ENCODE data around the gene PCDH7. TPM values are rescaled to one million over a fixed set of nuclear protein-coding genes. Genes with fewer than 3 reads are reported as not detected.

The PCDH7 gene
- total and polyA plus RNA-seq, 7 donors, result 0.60 to 221 (median 156) TPM

DNA sequence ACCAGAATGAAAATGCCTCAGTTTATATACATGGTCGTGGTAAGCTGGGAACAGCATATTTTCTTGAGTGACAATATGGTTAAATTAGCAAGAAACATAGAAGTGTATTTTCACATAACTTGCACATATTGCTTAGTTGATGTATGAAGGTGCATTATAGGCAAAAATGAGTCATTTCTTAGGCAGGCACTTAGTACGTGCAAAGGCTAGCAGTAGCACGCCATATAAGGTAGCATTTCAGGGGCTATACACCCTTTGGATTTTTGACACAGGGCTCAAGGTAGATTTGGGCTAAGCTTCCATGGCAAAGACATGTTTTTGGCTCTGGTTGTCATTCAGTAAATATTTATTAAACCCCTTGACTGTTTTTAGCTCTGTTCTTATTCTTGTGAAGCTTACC, 33.1 kb downstream of the PCDH7 start:
- no peak overlapping the region for H3K4me3 ChIP-seq
- intact Hi-C loops (cut with DNase I), result loop anchor here (10.0 kb wide), 1 partner anchor 111 kb away; no protein-coding TSS in a partner anchor
- DNase-seq, result no peak
- peaks cover 0 to 46% (median 34%) of the 10 kb centered on the region in 4 donors for H3K4me1 ChIP-seq
- TF ChIP-seq EP300 (IDR thresholded peaks at IDR 0.05) (no peak), POLR2AphosphoS5 (IDR thresholded peaks at IDR 0.05) (peak in 1 of 4 donors; percentile 15), POLR2A (IDR thresholded peaks at IDR 0.05) (no peak)
- TF ChIP-seq, protein P1, sequence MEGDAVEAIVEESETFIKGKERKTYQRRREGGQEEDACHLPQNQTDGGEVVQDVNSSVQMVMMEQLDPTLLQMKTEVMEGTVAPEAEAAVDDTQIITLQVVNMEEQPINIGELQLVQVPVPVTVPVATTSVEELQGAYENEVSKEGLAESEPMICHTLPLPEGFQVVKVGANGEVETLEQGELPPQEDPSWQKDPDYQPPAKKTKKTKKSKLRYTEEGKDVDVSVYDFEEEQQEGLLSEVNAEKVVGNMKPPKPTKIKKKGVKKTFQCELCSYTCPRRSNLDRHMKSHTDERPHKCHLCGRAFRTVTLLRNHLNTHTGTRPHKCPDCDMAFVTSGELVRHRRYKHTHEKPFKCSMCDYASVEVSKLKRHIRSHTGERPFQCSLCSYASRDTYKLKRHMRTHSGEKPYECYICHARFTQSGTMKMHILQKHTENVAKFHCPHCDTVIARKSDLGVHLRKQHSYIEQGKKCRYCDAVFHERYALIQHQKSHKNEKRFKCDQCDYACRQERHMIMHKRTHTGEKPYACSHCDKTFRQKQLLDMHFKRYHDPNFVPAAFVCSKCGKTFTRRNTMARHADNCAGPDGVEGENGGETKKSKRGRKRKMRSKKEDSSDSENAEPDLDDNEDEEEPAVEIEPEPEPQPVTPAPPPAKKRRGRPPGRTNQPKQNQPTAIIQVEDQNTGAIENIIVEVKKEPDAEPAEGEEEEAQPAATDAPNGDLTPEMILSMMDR (IDR thresholded peaks at IDR 0.05), result no peak
- 74 to 79% methylated on average over 3 of the region's 3 CpGs for WGBS, 2 donors
- peak overlapping the region; percentile 51 to 71 (median 60) for H3K27ac ChIP-seq
- no peaks in the 10 kb centered on the region for H3K27me3 ChIP-seq
- H3K9me3 ChIP-seq, result no peaks in the 10 kb centered on the region
- no peaks in the 10 kb centered on the region for H3K36me3 ChIP-seq

DNA sequence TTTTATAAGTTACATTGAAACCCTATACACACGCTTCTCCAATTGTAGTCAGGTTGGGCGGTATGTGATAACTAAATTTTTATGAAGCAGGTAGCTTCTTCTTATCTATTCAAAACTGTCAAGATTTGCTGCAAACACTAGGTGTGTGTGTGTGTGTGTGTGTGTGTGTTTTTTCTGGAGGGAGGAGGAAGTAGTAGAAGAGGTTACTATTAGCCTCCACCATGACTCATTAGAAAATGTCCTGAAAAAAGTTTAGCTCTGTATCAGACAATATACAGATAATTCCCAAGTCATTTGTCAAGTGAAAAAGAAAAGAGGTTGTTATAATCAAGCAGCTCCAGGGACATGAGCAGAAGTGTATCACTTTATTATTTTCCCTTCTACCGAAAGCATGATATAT, 33.9 kb downstream of the PCDH7 start:
- intact Hi-C loops (cut with DNase I), result loop anchor here (10.0 kb wide), 1 partner anchor 111 kb away; no protein-coding TSS in a partner anchor
- H3K36me3 ChIP-seq, result no peaks in the 10 kb centered on the region
- DNase-seq, result no peak
- peak overlapping the region; percentile 51 to 71 (median 60) for H3K27ac ChIP-seq
- TF ChIP-seq EP300 (IDR thresholded peaks at IDR 0.05) (no peak), POLR2AphosphoS5 (IDR thresholded peaks at IDR 0.05) (no peak)
- H3K9me3 ChIP-seq, result no peaks in the 10 kb centered on the region
- no peaks in the 10 kb centered on the region for H3K27me3 ChIP-seq
- WGBS, 2 donors, result 93 to 94% methylated on average over 3 of the region's 3 CpGs
- H3K4me3 ChIP-seq, result no peak overlapping the region
- peaks cover 0 to 46% (median 34%) of the 10 kb centered on the region in 4 donors for H3K4me1 ChIP-seq

DNA sequence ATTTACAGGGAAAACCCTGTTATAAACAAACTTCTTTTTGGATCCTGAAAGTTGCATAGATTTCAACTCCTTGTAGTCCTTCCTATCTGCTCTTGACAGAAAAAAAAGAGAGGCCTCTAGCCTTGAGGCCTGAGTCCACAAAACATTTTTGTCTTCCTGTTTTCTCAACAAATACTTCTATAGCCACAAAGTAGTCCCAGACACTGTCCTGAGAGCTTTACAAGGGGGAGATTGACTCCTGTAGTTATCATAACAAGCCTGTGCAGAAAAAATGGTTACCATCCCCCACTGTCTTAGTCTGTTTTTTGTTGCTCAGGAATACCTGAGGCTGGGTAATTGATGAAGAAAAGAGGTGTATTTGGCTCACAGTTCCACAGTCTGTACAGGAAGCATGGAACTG, 35.2 kb downstream of the PCDH7 start:
- TF ChIP-seq, protein P1 (IDR thresholded peaks at IDR 0.05), result no peak
- TF ChIP-seq EP300 (IDR thresholded peaks at IDR 0.05) (no peak), POLR2A (IDR thresholded peaks at IDR 0.05) (no peak), POLR2AphosphoS5 (IDR thresholded peaks at IDR 0.05) (no peak)
- intact Hi-C loops (cut with DNase I), result loop anchor here (10.0 kb wide), 1 partner anchor 109 kb away; no protein-coding TSS in a partner anchor
- no peaks in the 10 kb centered on the region for H3K9me3 ChIP-seq
- no peaks in the 10 kb centered on the region for H3K36me3 ChIP-seq
- no peak overlapping the region for H3K4me3 ChIP-seq
- no peaks in the 10 kb centered on the region for H3K27me3 ChIP-seq
- peak overlapping the region; percentile 15 to 71 (median 42) for H3K27ac ChIP-seq
- peaks cover 0 to 46% (median 34%) of the 10 kb centered on the region in 4 donors for H3K4me1 ChIP-seq
- no peak for DNase-seq

DNA sequence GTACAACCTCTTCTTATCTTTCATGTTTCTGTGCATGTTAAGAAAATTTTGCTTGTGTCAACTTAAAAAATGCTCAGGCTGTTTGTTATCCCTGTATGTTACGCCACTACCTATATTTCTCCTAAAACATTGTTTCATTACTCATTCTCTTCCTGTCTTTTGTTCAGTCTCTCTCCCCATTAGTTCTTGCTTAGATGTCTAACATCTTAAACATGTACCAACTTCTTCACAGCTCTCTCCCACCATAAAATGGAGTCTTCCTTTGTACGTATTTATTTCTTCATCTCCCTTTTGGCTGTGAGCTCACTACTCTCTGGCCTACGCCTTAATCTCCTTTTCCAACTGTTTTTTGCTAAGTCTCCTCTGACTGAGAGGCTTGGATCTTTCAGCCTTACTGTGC, 36.4 kb downstream of the PCDH7 start:
- Histone ChIP-seq H3K36me3 (no peaks in the 10 kb centered on the region), H3K27me3 (no peaks in the 10 kb centered on the region), H3K4me3 (no peak overlapping the region), H3K4me1 (peaks cover 0 to 51% (median 34%) of the 10 kb centered on the region in 4 donors), H3K9me3 (no peaks in the 10 kb centered on the region), H3K27ac (peak overlapping the region in 2 of 4 donors; percentile 2 to 5)
- DNase-seq, result no peak
- 94 to 96% methylated on average over 3 of the region's 3 CpGs for WGBS, 2 donors
- intact Hi-C loops (cut with DNase I), result loop anchor here (10.0 kb wide), 1 partner anchor 108 kb away; no protein-coding TSS in a partner anchor
- no peak for TF ChIP-seq POLR2A (IDR thresholded peaks at IDR 0.05)

DNA sequence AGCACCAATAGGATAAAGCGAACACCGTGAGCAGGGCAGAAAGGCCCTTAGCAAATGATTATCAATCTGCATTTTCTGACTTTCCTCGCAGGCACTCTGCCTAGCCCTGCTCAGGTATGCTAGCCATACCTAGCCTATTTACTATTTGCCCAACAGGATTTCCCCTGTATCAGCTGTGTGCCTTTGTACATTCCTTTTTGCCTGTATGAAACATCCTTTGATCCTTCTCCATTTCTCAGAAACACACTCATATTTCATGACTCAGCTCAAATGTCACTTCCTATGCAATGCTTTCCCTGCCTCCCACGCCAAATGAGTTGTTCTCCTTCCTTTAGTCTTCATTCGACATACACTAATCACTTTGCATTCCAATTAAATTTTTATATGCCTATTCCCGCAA, 37.2 kb downstream of the PCDH7 start:
- peaks cover 0 to 59% (median 34%) of the 10 kb centered on the region in 4 donors for H3K4me1 ChIP-seq
- 66 to 87% methylated on average over 6 of the region's 6 CpGs for WGBS, 2 donors
- no peak overlapping the region for H3K4me3 ChIP-seq
- no peak for DNase-seq
- H3K9me3 ChIP-seq, result no peaks in the 10 kb centered on the region
- intact Hi-C loops (cut with DNase I), result loop anchor here (10.0 kb wide), 1 partner anchor 107 kb away; no protein-coding TSS in a partner anchor
- H3K36me3 ChIP-seq, result no peaks in the 10 kb centered on the region
- no peak for TF ChIP-seq EP300 (IDR thresholded peaks at IDR 0.05)
- TF ChIP-seq POLR2AphosphoS5 (IDR thresholded peaks at IDR 0.05), result no peak
- no peak for TF ChIP-seq POLR2A (IDR thresholded peaks at IDR 0.05)
- H3K27ac ChIP-seq, result peak overlapping the region in 2 of 4 donors; percentile 2 to 10
- no peaks in the 10 kb centered on the region for H3K27me3 ChIP-seq

DNA sequence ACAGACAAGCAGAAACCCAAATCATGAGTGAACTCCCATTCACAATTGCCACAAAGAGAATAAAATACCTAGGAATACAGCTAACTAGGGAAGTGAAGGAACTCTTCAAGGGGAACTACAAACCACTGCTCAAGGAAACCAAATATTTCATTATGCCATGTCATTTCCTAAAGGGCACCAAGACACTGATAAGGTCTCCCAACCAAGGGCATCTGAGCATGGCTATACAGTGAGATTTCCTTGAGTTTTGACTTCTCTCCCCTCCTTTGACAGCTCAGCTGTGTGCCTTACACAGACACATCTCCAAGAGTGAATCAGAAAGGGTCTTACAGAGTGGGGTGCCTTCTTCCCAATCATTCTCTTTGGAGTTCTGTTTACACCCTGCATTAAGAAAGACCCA, 40.4 kb downstream of the PCDH7 start:
- no peak overlapping the region for H3K27ac ChIP-seq

More for the DNA sequence above, 40.4 kb downstream of the PCDH7 start:
- no peaks in the 10 kb centered on the region for H3K9me3 ChIP-seq
- H3K27me3 ChIP-seq, result no peaks in the 10 kb centered on the region
- H3K36me3 ChIP-seq, result no peaks in the 10 kb centered on the region
- TF ChIP-seq EP300 (IDR thresholded peaks at IDR 0.05), result no peak
- no peak for TF ChIP-seq POLR2AphosphoS5 (IDR thresholded peaks at IDR 0.05)
- TF ChIP-seq POLR2A (IDR thresholded peaks at IDR 0.05), result no peak
- TF ChIP-seq, protein P1 (IDR thresholded peaks at IDR 0.05), result no peak
- no peak overlapping the region for H3K4me3 ChIP-seq
- intact Hi-C loops (cut with DNase I), result no loop called here
- no peak for DNase-seq
- peaks cover 0 to 50% (median 27%) of the 10 kb centered on the region in 4 donors for H3K4me1 ChIP-seq

Measured in sigmoid colon (tissue), 7 donors.